ENCODE measurements around the gene DIPK1A.

DIPK1A gene

DNA sequence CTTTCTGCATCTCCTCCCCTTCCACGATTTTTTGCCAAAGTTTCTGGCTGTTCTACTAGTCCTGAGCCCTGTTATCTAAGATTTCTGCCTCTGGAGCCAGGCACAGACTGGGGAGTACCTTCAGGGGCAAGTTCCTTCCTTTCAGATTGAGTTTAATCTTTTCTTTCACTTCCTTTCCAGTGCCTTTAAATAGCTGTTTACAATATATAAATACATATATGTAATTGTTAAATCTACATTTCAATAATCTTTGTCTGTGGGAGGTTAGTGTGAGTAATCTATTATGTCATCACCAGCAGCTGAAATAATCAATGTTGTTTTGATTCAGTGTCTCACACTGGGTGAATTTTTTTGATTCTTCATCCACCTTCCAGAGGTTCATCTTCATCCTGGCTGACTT is 31.8 kb downstream of the DIPK1A start:
- DNase-seq (ENCODE audit: insufficient read length, low spot score) (no peak), FAIRE-seq (no peak)
- TF ChIP-seq POLR2A (IDR thresholded peaks at IDR 0.05; ENCODE audit: low read depth, low read length): no peak

- FAIRE-seq: no peak
- no peak for DNase-seq (ENCODE audit: insufficient read length, low spot score)
- no peak for TF ChIP-seq POLR2A (IDR thresholded peaks at IDR 0.05; ENCODE audit: low read depth, low read length)
Measured at GRCh38 chr1:92927870-92928269, 33.4 kb downstream of the DIPK1A start.

GRCh38 chr1:92926873-92927272 is 34.4 kb downstream of the DIPK1A start:
- no peak for FAIRE-seq

DNA sequence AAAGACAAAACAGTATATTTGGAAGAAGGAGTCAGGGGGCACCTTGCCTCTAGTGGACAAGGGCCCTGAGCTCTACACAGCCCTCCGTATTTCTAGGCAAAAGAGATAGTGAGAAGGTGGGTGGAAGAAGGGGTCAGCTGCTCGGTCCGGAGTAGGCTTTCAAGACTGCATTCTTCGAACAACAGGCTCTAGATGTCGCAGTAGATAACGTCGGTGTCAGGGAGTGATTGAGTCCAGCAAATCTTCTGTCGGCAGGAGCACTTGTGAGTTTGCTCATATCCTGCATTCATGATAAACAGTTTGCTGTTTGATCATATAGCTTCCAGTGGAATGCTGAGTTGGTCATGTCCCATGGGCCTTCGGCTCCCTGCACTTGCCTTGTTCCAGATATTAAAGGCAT is 36.8 kb downstream of the DIPK1A start:
- no peak for DNase-seq (ENCODE audit: insufficient read length, low spot score)
- no peak for TF ChIP-seq POLR2A (IDR thresholded peaks at IDR 0.05; ENCODE audit: low read depth, low read length)
- FAIRE-seq: no peak

More at GRCh38 chr1:92926873-92927272, 34.4 kb downstream of the DIPK1A start:
- no peak for TF ChIP-seq POLR2A (IDR thresholded peaks at IDR 0.05; ENCODE audit: low read depth, low read length)
- DNase-seq (ENCODE audit: insufficient read length, low spot score): no peak

DNA sequence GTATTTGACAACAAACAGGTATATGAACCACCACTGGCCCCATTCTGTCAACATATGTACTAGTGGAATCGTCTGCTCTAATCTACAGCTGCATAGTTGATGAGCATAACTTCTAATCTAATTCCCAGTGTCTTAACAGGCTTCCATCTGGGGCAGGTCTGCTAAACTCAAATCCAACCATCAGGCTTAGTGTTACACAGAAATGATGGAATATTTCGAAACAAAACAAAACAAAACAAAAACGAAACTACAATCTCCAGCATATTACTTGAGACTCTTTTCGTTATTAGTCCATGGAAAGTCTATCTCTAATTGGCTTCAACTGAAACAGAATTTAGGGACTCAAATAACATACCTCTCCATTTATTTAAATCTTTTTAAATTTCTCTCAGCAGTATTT is 37.6 kb downstream of the DIPK1A start:
- no peak for DNase-seq (ENCODE audit: insufficient read length, low spot score)
- no peak for TF ChIP-seq POLR2A (IDR thresholded peaks at IDR 0.05; ENCODE audit: low read depth, low read length)
- no peak for FAIRE-seq

GRCh38 chr1:92922356-92923035 is 38.8 kb downstream of the DIPK1A start:
- DNase-seq (ENCODE audit: insufficient read length, low spot score) (no peak), FAIRE-seq (no peak)
- TF ChIP-seq POLR2A (IDR thresholded peaks at IDR 0.05; ENCODE audit: low read depth, low read length): no peak

- no peak for FAIRE-seq
- no peak for DNase-seq (ENCODE audit: insufficient read length, low spot score)
- no peak for TF ChIP-seq POLR2A (IDR thresholded peaks at IDR 0.05; ENCODE audit: low read depth, low read length)
Measured at GRCh38 chr1:92921031-92922023, 39.9 kb downstream of the DIPK1A start.

GRCh38 chr1:92916899-92917298 is 44.4 kb downstream of the DIPK1A start:
- DNase-seq (ENCODE audit: insufficient read length, low spot score): no peak
- TF ChIP-seq POLR2A (IDR thresholded peaks at IDR 0.05; ENCODE audit: low read depth, low read length): no peak
- FAIRE-seq: no peak

DNA sequence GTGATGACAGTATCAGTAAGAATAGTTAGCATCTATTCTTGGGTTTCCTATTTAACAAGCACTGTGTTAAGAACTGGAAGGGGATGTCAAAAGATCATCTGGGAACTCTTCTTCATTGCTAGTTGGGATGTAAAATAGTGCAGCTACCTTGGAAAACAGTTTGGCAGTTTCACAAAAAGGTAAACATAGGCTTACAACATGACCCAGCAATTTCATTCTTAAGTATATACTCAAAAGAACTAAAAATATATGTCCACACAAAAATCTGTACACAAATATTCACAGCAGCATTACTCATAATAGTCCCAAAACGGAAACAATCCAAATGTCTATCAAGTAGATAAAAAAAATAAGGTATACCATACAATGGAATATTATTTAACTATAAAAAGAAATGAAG is 45.7 kb downstream of the DIPK1A start:
- TF ChIP-seq POLR2A (IDR thresholded peaks at IDR 0.05; ENCODE audit: low read depth, low read length): no peak
- FAIRE-seq (no peak), DNase-seq (ENCODE audit: insufficient read length, low spot score) (no peak)

- TF ChIP-seq POLR2A (IDR thresholded peaks at IDR 0.05; ENCODE audit: low read depth, low read length): no peak
- FAIRE-seq: no peak
- no peak for DNase-seq (ENCODE audit: insufficient read length, low spot score)
Measured at GRCh38 chr1:92913093-92913819, 48.0 kb downstream of the DIPK1A start.

DNA sequence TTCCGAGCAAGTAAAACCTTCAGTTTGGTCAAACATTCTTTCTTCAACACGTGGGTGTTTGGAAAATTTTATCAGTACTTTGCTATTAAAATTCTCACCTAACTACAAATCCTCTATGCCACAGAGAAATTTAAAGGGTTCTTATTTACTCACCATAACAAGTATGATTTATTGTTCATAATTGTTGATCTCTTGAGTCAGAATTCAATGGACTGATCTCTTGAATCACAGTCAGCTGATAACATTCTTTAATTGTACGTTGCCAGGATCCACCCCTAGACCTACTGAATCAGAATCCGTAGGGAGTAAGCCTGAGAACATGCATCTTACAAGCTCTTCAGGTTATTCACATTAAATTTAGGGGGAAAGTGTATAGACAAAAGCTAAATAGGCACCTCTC is 51.2 kb downstream of the DIPK1A start:
- DNase-seq (ENCODE audit: insufficient read length, low spot score) (no peak), FAIRE-seq (no peak)
- TF ChIP-seq POLR2A (IDR thresholded peaks at IDR 0.05; ENCODE audit: low read depth, low read length): no peak

DNA sequence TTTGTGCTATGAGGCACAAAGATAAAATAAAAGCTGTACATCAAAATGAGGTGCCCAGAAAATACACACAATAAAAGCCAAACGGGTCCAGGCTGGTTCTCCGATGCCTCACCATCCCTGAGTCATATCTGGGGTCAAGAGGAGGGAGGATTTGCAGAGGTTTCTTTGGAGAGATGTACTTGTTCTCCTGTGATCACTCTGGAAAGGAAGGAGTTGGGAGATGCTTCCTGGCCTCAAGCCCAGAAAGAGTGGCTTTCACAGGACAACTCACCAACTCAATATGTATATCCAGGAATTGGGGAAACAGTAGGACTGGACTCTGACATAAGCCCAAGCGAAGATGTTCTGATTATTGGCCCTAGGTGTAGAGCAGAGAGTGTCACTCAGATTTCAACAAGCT is 51.9 kb downstream of the DIPK1A start:
- DNase-seq (ENCODE audit: insufficient read length, low spot score) (peak; percentile 34), FAIRE-seq (peak; percentile 97)
- TF ChIP-seq POLR2A (IDR thresholded peaks at IDR 0.05; ENCODE audit: low read depth, low read length): no peak

- FAIRE-seq (peak; percentile 43), DNase-seq (ENCODE audit: insufficient read length, low spot score) (no peak)
- no peak for TF ChIP-seq POLR2A (IDR thresholded peaks at IDR 0.05; ENCODE audit: low read depth, low read length)
Measured at GRCh38 chr1:92907949-92908684, 53.1 kb downstream of the DIPK1A start.

Data from H54 (cell line).